Upper lobe of right lung (tissue), 1 donor: ENCODE measurements around the gene SPECC1L. TPM values are rescaled to one million over a fixed set of nuclear protein-coding genes. Genes with fewer than 3 reads are reported as not detected.
"Not testable (repeated sequence)": the region's sequence is repeated elsewhere in the genome, so short reads cannot be mapped to it uniquely, and the experiment has no call there.

Source experiments
- ATAC-seq: fragments of 200-7000 bp; cut with Tn5 transposase; one replicate; pipeline ENCODE4 v1.9.1; 2020; ENCODE audit warnings: mild to moderate bottlenecking, moderate library complexity
- DNase-seq: peaks from one replicate; pipeline ENCODE4 v3.0.0-alpha.2; 2020
- H3K27ac ChIP-seq: fragments of 200-600 bp; one replicate; pipeline ENCODE4 v1.8.0; 2022
- H3K27me3 ChIP-seq: fragments of 200-600 bp; one replicate; pipeline ENCODE4 v1.8.0; 2022; ENCODE audit warnings: mild to moderate bottlenecking
- H3K36me3 ChIP-seq: fragments of 200-600 bp; one replicate; pipeline ENCODE4 v1.8.0; 2022
- H3K4me1 ChIP-seq: fragments of 200-600 bp; one replicate; pipeline ENCODE4 v1.8.0; 2022
- H3K4me3 ChIP-seq: fragments of 200-600 bp; one replicate; pipeline ENCODE4 v1.8.0; 2022; ENCODE audit warnings: mild to moderate bottlenecking
- H3K9me3 ChIP-seq: fragments of 200-600 bp; one replicate; pipeline ENCODE4 v1.8.0; 2022
- CTCF ChIP-seq: fragments of 200-600 bp; IDR thresholded peaks from one replicate; pipeline ENCODE4 v1.8.0; 2022; ENCODE audit warnings: antibody characterized with exemption
- intact Hi-C: fragments of 100-400 bp; cut with DNase I; formaldehyde crosslinking; loops from one replicate; pipeline ENCODE4 v1.11.0; 2022
- total RNA-seq: library from RNA; stranded (reverse); fragmentation: NEBNext Ultra II Directional; extraction: Animal tissue kit (Norgen Biotek cat#: 25700); gene quantifications from one replicate; pipeline ENCODE4 v1.2.1, GENCODE V29; 2021
- donor health status: DM: no; HTN: yes; CAD: no; lungs with severe emphysema.

Gene SPECC1L
- total RNA-seq, 1 donor from 2014 or later: 87.1 TPM

GRCh38 chr22:24259459-24259858, 11.2 kb upstream of the SPECC1L start:
- DNase-seq (peak; percentile 87), ATAC-seq (peak; percentile 69)
- H3K4me3 ChIP-seq, H3K36me3 ChIP-seq, H3K27ac ChIP-seq, H3K27me3 ChIP-seq, H3K9me3 ChIP-seq, intact Hi-C loops, H3K4me1 ChIP-seq: not testable (repeated sequence)
- TF ChIP-seq CTCF: peak; percentile 46

- H3K9me3 ChIP-seq, H3K4me1 ChIP-seq, H3K27me3 ChIP-seq, ATAC-seq, DNase-seq, H3K27ac ChIP-seq, H3K4me3 ChIP-seq, H3K36me3 ChIP-seq, intact Hi-C loops: not testable (repeated sequence)
Observed at GRCh38 chr22:24262185-24262749, 8.4 kb upstream of the SPECC1L start.

- H3K36me3 ChIP-seq, H3K4me3 ChIP-seq, H3K4me1 ChIP-seq, DNase-seq, ATAC-seq, H3K9me3 ChIP-seq, H3K27ac ChIP-seq, intact Hi-C loops, H3K27me3 ChIP-seq: not testable (repeated sequence)
Observed at GRCh38 chr22:24263479-24263878, 7.2 kb upstream of the SPECC1L start.

GRCh38 chr22:24264329-24264896, 6.2 kb upstream of the SPECC1L start:
- H3K4me3 ChIP-seq, H3K9me3 ChIP-seq, ATAC-seq, intact Hi-C loops, H3K27ac ChIP-seq, H3K27me3 ChIP-seq, H3K36me3 ChIP-seq, H3K4me1 ChIP-seq, DNase-seq: not testable (repeated sequence)

GRCh38 chr22:24265734-24266133, 4.9 kb upstream of the SPECC1L start:
- no peaks in the 10 kb centered on the region for H3K36me3 ChIP-seq
- no peak overlapping the region for H3K27ac ChIP-seq
- H3K4me3 ChIP-seq: no peak overlapping the region
- no peaks in the 10 kb centered on the region for H3K27me3 ChIP-seq
- intact Hi-C loops: no loop called here
- H3K9me3 ChIP-seq: no peaks in the 10 kb centered on the region
- DNase-seq (no peak), ATAC-seq (no peak)
- TF ChIP-seq CTCF: no peak
- no peaks in the 10 kb centered on the region for H3K4me1 ChIP-seq

- H3K4me1 ChIP-seq, H3K9me3 ChIP-seq, DNase-seq, H3K4me3 ChIP-seq, ATAC-seq, H3K36me3 ChIP-seq, H3K27ac ChIP-seq, intact Hi-C loops, H3K27me3 ChIP-seq: not testable (repeated sequence)
Observed at GRCh38 chr22:24266495-24266894, 4.1 kb upstream of the SPECC1L start.

- Histone ChIP-seq H3K9me3 (no peaks in the 10 kb centered on the region), H3K4me1 (peaks cover 31% of the 10 kb centered on the region), H3K36me3 (no peaks in the 10 kb centered on the region), H3K27me3 (no peaks in the 10 kb centered on the region), H3K27ac (peak overlapping the region; percentile 90), H3K4me3 (peak overlapping the region; percentile 89)
- intact Hi-C loops: no loop called here
- DNase-seq (no peak), ATAC-seq (no peak)
- TF ChIP-seq CTCF: no peak
Observed at GRCh38 chr22:24271386-24271854, 789 bp downstream of the SPECC1L start.

- Histone ChIP-seq H3K4me1 (peaks cover 31% of the 10 kb centered on the region), H3K4me3 (peak overlapping the region; percentile 89)
- H3K27me3 ChIP-seq, H3K36me3 ChIP-seq, ATAC-seq, intact Hi-C loops, H3K27ac ChIP-seq, H3K9me3 ChIP-seq, DNase-seq: not testable (repeated sequence)
Observed at GRCh38 chr22:24273031-24273430, 2.4 kb downstream of the SPECC1L start.

- ATAC-seq, DNase-seq, H3K27me3 ChIP-seq, intact Hi-C loops, H3K36me3 ChIP-seq, H3K9me3 ChIP-seq: not testable (repeated sequence)
- H3K4me1 ChIP-seq: peaks cover 31% of the 10 kb centered on the region
- peak overlapping the region; percentile 89 for H3K4me3 ChIP-seq
- peak overlapping the region; percentile 48 for H3K27ac ChIP-seq
Observed at GRCh38 chr22:24273906-24274305, 3.3 kb downstream of the SPECC1L start.
